GM13976 (cell line): ENCODE measurements around the gene OR4D10.
"Not testable (repeated sequence)": the region's sequence is repeated elsewhere in the genome, so short reads cannot be mapped to it uniquely, and the experiment has no call there.

ENCODE experiments used
- DNase-seq: peaks from one replicate; pipeline ENCODE4 v3.0.0; 2012; ENCODE audit warnings: low spot score
- in situ Hi-C: fragments of 300-500 bp; cut with MboI; formaldehyde crosslinking; loops from one replicate; pipeline ENCODE4 v1.12.0; 2022; ENCODE audit warnings: low sequenced_read_pairs, mixed read lengths, inconsistent platforms; ENCODE audit not compliant: unreplicated experiment
- TF ChIP-seq, protein P1 (sequence below): IDR thresholded peaks from 2 replicates; pipeline ENCODE4 v1.5.1; 2012; ENCODE audit warnings: borderline replicate concordance, mild to moderate bottlenecking; ENCODE audit not compliant: insufficient read depth; ENCODE audit errors: extremely low read depth, missing control alignments, control extremely low read depth

Gene OR4D10

DNA sequence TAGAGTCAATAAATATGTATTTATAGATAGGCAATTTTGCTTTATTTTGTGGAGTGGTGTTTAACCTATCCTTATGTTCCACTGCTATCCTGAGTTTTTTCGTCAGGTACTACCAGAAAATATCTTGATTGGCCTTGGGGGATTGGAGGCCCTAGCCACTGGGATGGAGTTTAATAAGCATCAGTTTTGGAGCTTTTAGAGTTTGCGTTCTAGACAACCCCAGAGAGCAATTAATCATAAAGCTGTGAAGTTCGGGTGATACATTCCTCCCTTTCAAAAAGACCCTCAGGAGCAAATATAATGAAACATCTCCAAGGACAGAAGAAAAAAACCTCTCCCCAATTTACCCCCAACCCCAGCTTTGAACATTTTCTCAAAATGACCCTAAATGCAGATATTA lies 36.9 kb upstream of the OR4D10 start, which contains the start of gene OR5A1:
TSS of gene OR5A1 (plus strand) at position 301 of the 400 bp plus-strand sequence. CDS start 6,700 bp downstream, outside the sequence.
- DNase-seq = no peak
- in situ Hi-C loops = no loop called here
- TF ChIP-seq, protein P1, sequence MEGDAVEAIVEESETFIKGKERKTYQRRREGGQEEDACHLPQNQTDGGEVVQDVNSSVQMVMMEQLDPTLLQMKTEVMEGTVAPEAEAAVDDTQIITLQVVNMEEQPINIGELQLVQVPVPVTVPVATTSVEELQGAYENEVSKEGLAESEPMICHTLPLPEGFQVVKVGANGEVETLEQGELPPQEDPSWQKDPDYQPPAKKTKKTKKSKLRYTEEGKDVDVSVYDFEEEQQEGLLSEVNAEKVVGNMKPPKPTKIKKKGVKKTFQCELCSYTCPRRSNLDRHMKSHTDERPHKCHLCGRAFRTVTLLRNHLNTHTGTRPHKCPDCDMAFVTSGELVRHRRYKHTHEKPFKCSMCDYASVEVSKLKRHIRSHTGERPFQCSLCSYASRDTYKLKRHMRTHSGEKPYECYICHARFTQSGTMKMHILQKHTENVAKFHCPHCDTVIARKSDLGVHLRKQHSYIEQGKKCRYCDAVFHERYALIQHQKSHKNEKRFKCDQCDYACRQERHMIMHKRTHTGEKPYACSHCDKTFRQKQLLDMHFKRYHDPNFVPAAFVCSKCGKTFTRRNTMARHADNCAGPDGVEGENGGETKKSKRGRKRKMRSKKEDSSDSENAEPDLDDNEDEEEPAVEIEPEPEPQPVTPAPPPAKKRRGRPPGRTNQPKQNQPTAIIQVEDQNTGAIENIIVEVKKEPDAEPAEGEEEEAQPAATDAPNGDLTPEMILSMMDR = no peak

DNA sequence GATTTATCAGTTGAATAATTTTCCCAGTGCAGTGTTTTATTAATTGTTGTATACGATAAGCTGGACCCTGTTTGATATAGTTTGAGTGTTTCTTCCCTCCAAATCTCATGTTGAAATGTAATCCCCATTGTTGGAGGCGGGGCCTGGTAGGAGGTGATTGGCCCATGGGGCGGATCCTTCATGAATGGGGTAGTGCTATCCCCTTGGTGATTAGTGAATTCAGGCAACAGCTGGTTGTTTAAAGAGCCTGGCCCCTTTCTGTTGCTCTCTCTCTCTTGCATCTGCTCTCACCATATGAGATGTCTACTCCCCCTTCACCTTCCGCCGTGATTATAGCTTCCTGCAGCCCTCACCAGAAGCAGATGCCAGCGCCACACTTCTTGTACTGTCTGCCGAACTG lies 35.3 kb upstream of the OR4D10 start:
- TF ChIP-seq, protein P1 = no peak
- in situ Hi-C loops = no loop called here
- DNase-seq = no peak

DNA sequence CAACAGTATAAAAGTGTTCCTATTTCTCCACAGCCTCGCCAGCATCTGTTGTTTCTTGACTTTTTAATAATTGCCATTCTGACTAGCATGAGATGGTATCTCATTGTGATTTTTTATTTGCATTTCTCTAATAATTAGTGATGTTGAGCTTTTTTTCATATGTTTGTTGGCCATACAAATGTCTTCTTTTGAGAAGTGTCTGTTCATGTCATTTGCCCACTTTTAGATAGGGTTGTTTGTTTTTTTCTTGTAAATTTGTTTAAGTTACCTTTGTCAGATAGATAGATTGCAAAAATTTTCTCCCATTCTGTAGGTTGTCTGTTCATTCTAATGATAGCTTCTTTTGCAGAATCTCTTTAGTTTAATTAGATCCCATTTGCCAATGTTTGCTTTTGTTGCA lies 27.5 kb upstream of the OR4D10 start:
- in situ Hi-C loops = loop anchor here (10.0 kb wide), 1 partner anchor 59 kb away; the partner anchor contains the start of gene OR4D11
- DNase-seq = not testable (repeated sequence)

DNA sequence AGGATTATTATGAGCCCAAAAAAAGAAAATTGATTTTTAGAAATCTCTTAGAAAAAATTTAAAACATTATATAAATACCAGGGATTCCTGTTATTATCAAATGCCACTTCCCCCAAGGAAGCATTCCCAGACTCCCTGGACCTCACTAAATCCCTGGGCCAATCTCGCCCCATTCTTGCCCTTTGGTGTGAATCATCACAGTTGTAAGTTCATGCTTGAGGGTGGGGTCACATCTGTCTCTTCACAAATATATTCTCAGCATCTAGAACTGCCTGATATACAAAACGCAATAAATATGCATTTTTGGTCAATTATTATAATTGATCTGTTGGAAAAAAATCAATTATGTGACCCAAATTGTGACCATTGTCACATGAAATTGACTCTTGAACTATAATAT lies 24.6 kb upstream of the OR4D10 start:
- TF ChIP-seq, protein P1 = no peak
- in situ Hi-C loops = loop anchor here (10.0 kb wide), 1 partner anchor 56 kb away; the partner anchor contains the start of gene OR4D11
- DNase-seq = no peak

DNA sequence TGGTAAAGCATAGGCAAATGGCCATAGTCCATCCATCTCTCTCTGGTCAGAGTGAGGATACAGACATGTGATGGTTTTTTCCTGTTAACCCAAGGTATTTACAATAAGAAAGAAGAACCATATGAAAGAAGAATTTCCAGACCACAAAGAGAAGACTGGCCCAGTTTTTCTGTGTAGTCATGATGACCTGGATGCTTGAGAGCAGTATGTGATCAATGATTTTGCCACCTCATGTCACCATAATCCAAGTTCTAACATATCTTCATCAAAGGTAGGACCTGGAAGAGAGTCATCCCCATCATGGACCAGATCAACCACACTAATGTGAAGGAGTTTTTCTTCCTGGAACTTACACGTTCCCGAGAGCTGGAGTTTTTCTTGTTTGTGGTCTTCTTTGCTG lies 16.5 kb upstream of the OR4D10 start, which contains the start of gene OR4D6:
TSS of gene OR4D6 (plus strand) at position 301 of the 400 bp plus-strand sequence. CDS start at position 301, 0 bp downstream.
- in situ Hi-C loops = no loop called here
- TF ChIP-seq, protein P1 = no peak
- no peak for DNase-seq

DNA sequence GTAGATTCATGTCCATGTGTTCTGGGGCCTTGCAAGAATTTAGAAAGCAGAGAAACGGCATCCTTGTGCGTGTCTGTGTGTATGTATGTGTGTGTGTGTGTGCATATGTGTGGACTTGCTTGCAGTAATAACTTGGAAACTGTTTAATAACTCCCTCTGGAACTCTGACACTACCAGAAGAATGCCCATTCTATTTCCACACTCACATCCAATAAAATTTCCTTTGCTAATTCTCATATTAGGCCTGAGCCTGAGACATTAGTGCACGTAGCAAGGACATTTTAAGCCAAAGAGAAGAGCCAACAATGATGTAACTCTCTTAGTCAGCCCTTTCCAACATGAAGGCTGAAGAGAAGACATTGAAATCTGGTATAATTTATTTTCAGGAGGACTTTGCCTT lies 13.2 kb upstream of the OR4D10 start:
- DNase-seq = no peak
- in situ Hi-C loops = no loop called here
- TF ChIP-seq, protein P1 = no peak

DNA sequence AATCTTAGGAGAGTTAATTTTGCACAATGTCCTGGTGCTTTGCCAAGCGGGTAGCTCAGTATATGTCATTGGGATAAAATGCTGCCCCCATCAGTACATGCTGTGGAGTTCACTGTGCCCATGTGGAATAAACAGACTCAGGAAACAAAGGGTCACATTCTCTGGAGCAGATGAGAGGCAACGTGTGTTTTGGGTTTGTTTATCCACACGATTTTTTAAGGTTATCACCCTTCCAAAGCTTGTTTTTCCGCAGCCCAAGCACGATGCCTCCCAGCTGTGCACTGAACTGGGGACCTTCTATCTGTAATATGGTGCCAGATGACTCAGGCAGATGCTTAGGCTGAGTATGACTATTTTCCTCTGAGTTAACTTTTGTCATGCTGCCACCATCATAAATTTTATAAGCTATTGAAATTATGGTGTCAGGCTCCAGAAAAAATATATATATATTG lies 9.9 kb upstream of the OR4D10 start:
- in situ Hi-C loops = no loop called here

More for the DNA sequence above, 9.9 kb upstream of the OR4D10 start:
- TF ChIP-seq, protein P1 = no peak
- DNase-seq = no peak
